Activated CD8-positive, alpha-beta memory T cell treated with anti-CD3 and anti-CD28 coated beads for 1 hour (primary cell): ENCODE measurements around the gene IGFBP1.

Experiments
- DNase-seq, 2 donors: peaks; one replicate each; pipeline ENCODE4 v3.0.0-alpha.2; 2020; ENCODE audit warnings: low read depth in 1 of 2; ENCODE audit errors: extremely low read depth in 1 of 2

The IGFBP1 gene

DNA sequence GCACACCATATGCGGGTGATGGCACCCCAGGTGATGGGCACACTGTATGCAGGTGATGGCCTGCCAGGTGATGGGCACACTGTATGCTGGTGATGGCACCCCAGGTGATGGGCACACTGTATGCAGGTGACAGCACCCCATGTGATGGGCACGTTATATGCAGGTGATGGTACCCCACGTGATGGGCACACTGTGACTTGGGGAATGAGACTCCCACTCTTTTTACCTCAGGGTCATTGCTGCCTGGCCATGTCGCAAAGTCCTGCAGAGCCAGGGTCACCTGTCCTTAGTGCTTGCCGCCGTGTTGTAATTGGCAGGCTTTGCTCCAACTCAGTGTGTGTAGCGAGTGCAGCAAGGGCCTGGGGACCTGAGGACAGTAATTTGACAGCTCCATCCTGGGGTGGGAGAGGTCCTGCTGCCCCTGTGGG lies 7.8 kb upstream of the IGFBP1 start:
- DNase-seq: no peak

DNA sequence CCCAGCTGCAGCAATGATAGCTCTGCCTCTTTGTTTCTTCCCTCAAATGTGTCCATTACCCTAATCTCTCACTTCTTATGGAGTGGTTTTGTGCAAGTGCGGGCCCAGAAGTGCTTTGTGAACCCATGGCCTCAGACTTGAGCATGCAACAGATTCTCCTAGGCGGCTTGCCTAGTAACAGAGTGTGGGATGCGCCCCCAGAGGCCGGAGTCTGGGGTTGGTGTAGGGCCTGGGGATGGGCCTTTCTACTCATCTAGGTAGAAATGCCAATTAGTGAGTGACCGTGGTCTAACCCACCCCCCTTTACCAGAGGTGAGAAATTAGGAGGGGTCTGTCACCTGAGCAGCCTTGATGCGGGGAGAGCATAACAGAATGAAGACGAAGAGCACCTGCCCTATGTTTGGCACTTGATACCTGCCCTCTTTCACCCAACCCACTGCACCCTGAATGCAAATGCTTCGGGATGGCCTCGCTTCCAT lies 7.0 kb upstream of the IGFBP1 start:
- DNase-seq: no peak

DNA sequence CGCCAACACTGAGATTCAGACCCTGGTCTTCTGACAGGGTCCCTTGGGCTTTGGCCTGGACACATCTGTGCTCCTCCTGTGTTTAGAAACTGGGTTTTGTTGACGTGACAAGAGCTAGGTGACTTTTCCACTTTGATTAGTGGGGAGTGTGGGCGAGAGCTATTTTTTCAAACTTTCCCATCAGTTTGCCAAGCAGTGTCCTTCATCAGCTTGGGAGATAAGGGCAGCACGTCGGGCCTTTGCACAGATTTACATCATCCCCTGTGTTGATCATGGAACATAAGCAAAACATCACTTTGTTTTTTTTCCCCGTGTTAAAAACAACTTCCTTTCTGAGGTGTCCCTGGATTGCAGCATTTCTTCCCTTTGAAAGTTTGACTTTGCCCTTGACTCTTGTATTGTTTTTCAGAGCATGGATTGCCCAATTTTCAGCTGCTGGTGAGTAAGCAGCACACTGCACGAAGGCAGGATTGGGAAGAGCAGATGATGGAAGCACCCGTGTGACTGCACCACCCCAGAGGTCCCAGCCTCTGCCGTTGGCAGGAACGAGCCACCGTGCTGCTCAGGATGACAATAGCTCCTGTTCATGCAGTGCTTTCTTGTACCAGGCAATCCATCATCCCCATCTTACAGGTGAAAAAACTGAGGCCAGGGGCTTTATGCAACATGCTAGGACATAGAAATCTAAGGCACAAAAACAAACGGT lies 6.4 kb upstream of the IGFBP1 start:
- DNase-seq: no peak

DNA sequence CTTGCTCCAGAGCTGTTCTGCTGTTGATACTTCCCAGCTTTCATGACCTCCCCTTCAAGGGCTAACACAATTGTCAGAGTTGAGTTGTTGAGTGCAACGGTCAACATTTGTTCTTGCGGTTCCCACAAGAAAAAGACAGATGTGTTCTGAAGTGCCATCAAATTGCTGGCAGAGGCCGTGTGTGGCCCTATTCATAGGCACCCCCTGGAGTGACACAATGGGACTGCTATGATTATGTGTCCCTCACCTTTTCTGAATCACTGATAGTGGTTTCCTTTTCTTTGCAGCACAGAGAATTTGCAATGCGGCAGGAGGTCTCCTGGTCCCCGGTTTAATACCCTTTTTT lies 5.8 kb upstream of the IGFBP1 start:
- DNase-seq: no peak

DNA sequence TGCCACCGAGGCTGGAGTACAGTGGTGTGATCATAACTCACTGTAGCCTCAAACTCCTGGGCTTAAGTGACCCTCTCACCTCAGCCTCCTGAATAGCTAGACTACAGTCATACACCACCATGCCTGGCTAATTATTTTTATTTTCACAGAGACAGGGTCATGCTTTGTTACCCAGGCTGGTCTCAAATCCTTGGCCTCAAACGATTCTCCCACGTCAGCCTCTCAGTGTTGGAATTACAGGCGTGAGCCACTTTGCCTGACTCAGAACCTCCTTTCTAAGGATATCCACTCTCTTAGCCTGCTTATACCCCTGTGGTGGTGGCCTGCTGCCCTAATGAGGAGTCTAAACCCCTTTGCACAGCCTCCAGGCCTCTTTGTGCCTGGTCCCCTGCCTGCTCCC lies 4.2 kb upstream of the IGFBP1 start:
- no peak for DNase-seq

DNA sequence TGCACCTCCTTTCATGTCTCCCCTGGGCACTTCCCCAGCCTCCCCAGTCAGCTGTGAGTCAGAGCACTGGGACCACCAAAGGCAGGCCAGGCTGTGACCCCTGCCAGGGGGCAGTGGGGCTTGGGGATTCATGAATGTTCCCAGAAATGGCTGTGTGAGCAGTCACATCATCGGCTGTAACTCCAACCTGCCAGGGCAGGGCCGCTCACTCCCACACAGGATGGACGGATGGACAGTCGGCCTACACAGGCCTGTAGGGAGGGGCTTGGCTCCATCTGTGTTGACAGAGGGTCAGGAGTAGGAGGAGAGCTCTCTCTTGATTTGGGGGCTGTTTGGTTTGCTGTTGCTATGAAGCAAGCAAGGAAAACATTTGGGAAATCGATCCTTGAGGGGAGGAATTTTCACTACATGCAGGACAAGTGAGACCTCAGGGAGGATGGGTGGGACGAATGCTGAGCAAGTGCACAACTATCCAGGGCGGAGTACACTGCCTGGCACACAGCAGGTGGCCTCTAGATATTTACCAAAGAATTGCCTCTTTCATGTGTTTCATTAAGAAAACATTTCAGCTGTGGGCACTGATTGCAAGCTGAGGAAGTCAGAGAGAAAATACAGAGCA lies 2.9 kb upstream of the IGFBP1 start:
- DNase-seq: no peak

DNA sequence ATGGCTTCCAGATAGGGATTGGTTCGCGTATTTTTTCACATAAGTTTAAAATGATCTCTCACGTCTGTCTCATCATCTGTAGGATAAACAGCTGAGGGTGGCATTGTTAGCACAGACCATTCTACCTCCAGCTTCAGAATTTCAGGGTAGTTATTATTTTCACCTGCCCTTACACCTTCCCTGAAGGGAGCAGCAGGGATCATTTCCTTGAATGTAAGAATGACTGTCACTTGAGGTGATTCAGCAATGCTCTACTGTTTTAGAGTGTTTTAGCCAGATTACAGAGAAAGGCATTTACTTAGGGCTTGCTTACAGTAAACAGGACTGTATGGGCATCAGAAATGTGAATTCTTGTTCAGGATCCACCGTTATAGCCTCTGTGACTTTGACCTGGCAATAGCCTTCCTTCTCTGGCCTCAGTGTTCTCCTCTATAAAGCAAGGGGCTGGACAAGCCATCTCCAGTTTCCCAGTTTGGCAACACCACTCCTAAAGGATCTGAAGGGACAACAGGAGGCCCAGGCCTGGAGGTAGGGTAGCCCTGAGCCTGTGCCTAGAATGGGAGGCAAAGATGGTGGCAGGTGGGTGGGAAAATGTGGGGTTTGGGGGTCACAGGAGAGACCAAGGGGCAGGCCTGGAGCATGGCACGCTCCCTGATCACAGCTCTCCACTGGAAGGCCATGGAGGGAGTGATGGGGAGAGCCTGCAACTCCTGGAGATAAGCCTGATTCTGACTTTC lies 1.2 kb upstream of the IGFBP1 start:
- DNase-seq: no peak

DNA sequence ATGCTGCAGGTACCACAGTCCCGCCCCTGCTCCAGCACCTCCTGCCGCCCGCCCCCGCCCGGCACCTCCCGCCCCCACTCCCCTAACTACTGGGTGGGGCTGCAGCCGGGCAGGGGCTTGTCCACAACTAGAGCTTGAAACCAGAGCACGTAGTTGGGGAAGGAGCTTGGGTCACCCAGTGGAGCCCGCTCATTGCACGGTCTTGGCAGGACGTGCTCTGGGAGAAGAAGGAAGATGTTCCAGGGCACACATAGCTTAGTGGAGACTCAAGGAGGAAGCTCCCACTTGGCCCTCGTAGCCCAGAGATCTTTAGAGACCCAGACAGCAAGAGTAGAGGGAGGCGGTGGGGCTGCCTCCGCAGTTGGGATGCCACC lies 692 bp downstream of the IGFBP1 start:
- no peak for DNase-seq

DNA sequence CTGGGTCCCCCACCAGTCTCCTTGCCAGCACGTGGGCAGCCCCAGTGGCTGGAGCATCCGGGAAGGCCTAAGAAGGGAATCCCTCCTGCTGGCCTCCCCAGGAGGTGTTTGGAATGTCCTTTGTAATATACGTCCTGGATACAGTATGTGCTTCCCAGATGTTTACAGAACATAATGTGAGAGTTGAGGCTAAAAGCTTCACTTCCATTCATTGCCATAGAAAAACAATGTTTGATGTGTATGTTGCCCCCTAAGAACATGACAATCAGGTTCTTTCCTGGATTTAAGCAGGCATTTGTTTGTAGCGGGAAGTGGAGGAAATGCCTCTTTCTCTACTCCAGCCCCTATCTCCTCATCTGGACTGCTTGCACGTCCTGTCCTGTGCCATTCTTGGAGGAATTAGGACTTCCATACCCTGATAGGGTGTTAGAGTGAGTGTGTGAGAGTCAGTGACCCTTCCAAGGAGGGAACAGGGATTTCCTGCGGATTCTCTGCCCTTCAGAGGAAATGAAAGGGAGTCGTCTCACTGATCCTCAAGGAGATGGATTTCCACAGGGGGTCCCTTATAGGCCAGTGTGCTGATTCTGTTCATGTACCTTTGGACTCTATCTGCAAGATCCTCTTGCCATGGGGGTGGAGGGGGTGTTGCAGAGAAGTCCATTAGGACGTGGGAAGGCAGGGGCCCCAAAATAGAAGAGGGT lies 1.2 kb downstream of the IGFBP1 start:
- no peak for DNase-seq

DNA sequence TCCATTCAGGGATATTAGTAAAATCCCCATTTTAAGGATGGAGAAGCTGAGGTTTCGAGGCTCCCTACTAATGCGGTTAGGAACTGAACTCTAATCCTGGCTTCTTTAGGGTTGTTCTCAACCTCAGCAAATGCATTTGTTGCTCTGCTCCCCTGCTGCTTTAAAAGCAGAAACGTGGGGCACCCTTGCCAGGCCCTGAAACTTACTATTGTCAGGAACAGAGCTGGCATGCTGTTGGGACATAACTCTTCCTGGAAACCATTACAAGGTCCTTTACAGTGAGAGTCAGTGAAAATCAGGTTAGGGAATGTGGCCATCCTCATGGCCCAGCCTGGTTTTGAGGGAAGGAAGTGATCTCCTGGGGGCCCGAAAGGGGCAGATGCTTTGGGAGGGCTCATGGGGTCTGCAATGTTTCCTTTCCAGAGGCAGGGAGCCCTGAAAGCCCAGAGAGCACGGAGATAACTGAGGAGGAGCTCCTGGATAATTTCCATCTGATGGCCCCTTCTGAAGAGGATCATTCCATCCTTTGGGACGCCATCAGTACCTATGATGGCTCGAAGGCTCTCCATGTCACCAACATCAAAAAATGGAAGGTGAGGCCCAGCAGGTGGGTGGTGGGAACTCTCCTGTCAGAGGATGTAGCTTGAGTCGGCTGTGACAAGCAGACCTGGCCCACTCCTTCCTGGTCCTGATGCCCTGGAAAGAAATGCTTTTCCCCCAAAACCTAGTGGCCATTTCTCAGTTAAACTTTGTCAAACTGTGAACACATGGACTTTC lies 2.0 kb downstream of the IGFBP1 start:
- DNase-seq: no peak

DNA sequence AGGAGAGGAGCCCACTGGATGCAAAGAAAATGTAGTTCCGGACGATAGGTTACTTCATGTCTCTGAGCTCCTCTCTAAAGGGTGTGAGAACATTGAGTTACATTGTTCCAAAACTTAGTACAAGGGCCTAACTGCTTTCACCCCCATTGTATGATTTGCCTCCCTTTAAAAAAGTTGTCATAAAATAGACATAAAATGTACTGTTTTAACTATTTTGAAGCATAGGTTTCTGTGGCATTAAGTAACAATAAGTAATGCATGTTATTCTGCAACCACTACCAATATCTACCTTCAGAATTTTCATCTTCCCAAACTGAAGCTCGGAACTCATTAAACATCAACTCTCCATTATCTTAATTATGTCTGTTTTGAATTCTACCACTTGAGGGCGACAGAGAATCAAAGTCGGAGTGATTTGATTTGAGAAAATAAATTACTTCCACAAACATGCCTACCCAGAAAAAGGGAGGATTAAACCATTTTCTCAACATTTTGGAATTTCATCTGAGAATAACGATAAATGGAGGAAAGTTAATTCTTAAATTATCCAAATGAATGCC lies 2.7 kb downstream of the IGFBP1 start:
- DNase-seq: no peak

DNA sequence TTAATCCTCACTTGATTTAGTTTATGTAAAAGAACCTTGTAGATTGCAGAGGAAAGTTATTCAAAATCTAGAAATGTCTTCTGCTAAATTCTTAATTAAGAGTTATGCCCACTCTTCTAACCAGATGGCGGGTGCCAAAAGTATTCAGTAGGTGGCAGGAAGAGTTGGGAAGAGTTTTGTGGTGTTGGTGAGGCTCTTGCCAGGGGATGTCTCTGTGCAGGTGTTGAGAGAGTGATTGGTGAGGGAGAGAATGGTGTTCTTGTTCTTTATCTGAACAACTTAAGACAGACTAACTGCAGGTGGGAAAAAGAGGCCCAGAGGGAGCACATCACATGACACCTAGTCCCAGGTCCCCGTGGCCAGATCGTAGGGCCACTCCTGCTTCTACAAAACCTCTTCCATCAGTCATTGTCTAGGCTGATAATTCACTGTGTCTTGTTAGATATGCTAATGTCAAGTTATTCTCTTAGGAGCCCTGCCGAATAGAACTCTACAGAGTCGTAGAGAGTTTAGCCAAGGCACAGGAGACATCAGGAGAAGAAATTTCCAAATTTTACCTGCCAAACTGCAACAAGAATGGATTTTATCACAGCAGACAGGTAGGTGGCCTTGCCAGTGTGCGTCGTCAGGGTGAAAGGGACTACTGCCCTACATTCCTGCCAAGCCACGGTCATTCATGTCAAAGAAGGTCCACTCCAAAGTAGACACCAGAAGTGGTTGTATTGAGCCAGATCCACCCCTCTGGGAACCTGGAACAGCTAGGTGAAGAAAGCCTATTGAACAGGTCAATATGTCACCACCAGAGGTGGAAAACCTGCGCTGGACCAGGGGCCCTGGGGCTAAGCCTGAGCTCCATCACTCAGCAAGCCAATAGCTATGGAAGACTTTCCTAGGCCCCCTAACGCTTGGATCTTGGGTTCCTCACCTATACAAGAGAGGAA lies 3.4 kb downstream of the IGFBP1 start:
- DNase-seq: no peak

DNA sequence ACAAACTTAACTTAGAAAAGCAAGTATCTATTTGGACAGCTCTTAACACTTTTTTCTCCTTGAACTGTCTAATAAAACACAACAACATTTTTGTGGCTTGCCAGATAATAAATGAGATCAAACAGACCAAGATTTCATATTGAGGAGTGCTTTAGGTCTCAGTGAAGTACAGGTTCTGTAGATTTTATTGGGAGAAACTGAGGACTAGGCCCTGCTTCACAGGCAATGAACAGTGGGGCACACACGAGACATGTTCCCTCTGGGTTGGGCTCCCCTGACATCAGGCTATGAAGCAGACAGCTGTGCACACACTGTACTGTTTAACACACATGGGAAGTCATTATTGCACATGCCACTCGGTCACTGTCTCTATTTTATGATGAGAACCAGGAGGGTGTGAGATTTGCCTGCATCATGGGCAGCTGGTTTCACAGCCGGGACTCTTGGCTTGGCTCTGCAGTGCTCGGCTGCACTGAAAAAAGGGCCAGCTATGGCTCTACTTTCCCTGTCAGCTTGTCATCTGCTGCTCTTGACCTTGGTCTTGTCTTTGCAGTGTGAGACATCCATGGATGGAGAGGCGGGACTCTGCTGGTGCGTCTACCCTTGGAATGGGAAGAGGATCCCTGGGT lies 4.2 kb downstream of the IGFBP1 start:
- DNase-seq: no peak

DNA sequence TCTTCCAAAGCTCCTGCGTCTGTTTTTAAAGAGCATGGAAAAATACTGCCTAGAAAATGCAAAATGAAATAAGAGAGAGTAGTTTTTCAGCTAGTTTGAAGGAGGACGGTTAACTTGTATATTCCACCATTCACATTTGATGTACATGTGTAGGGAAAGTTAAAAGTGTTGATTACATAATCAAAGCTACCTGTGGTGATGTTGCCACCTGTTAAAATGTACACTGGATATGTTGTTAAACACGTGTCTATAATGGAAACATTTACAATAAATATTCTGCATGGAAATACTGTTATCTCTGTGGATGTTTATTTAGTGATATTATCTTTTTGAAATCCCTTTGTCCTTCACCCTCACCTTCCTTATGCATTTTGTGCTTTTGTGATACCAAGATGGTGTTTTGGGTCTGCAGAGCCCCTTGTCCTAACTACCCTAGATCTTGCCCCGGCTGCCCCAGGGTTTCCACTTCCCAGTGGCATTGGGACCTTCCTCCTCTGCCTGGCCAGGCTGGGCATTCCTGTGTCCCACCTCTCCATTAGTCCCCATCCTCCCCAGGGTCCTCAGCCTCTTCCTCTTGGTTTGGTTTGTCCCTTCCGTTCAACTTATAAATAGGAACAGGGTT lies 5.2 kb downstream of the IGFBP1 start:
- no peak for DNase-seq

DNA sequence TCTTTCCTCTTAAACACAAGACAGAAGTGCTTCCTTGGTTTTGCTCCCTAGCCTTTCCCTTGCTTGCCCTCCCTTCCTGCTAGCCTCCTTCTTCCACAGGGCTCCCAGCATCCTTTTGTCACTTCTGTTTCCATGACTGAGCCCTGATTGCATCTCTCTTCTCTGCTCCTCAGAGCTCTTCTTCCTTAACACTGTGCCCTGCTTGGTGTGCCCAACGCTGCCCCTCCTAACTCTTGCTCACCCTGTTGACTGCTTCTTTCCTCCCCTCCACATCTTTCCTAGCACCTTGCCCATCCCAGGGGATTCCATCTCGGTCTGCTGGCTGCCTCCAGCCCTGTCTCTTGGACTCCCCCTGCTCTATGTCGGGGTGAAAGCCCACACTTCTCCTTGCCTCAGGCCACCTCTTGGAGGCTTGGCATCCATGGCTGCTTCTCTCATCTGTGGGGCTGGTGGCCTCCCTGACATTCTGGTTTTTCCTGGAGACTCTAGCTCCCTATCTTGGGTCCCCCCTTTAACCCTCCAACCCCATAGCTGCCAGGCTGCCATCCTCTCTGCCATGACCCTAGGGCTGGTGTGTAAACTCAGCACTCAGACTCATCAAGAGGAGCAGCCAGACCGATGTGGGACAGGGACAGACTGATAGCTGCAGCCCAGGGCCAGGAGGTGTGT lies 5.8 kb downstream of the IGFBP1 start:
- no peak for DNase-seq

DNA sequence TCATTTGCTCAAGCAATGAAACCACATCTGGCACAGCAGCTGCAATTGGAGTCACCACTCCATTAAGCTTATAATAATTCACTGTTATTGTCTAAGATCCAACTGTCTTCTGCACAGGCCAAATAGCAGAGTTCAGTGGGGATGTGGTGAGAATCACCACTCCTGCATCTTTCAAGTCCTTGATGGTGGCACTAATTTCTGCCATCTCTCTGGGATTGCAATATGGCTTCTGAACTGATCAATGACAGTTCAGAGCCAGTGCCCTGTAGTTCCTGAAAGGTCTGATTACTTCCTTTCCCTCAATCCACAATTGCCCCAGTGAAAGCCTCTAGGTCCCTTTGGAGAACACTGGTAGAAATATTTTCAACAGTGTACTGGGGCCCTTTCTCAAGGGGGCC lies 6.4 kb downstream of the IGFBP1 start:
- no peak for DNase-seq

DNA sequence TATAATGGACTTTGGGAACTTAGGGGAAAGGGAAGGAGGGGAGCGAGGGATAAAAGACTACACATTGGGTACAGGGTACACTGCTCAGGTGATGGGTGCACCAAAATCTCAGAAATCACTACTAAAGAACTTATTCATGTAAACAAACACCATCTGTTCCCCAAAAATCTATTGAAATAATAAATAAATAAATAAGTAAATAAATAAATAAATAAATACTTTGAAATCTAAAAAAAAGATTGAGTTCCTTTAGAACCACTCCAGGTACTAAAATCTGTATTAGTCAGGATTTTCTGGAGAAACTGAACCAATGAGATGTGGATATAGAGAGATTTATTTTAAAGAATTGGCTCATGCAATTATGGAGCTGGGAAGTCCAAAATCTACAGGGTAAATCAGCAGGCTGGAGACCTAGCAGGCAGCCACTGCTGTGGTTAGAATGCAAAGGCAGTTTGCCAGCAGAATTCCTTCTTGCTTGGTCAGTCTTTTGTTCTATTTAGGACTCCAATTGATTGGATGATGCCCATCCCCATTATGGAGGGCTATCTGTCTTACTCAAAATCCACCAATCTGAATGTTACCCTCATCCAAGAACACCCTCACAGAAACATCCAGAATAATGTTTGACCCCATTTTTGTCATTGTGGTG lies 8.9 kb downstream of the IGFBP1 start:
- no peak for DNase-seq

DNA sequence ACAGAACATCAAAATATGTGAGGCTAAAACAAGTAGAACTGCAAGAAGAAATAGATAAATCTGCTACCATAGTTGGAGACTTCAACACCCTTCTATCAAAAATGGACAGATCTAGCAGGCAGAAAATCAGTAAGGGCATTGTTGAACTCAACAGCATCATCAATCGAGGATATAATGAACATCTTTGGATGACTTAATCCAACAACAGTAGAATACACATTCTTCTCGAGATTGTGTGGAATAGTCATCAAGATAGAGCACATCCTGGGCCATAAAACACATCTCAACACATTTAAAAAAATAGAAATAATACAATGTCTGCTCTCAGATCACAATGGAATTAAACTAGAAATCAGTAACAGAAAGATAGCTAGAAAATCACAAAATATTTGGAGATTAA lies 9.9 kb downstream of the IGFBP1 start:
- no peak for DNase-seq
